ENCODE data around the gene CST9L.

Gene CST9L

GRCh38 chr20:23568320-23568970 is at the start of gene CST9L:
Gene CST9L (minus strand): TSS chr20:23568484. CDS start chr20:23568450, 34 bp downstream.
- no peak for DNase-seq (ENCODE audit: low spot score)

- no peak for DNase-seq (ENCODE audit: low spot score)
Measured at GRCh38 chr20:23614163-23614562, 45.9 kb upstream of the CST9L start.

GRCh38 chr20:23613676-23614075 is 45.4 kb upstream of the CST9L start:
- DNase-seq (ENCODE audit: low spot score), result peak; percentile 47

- peak; percentile 68 for DNase-seq (ENCODE audit: low spot score)
Measured at GRCh38 chr20:23612396-23612795, 44.1 kb upstream of the CST9L start.

GRCh38 chr20:23609486-23610109 is 41.3 kb upstream of the CST9L start:
- DNase-seq (ENCODE audit: low spot score), result no peak

GRCh38 chr20:23608251-23608846 is 40.1 kb upstream of the CST9L start:
- DNase-seq (ENCODE audit: low spot score), result no peak

- DNase-seq (ENCODE audit: low spot score), result no peak
Measured at GRCh38 chr20:23607497-23608245, 39.4 kb upstream of the CST9L start.

GRCh38 chr20:23606652-23607049 is 38.4 kb upstream of the CST9L start:
- peak; percentile 27 for DNase-seq (ENCODE audit: low spot score)

- DNase-seq (ENCODE audit: low spot score), result no peak
Measured at GRCh38 chr20:23605867-23606651, 37.8 kb upstream of the CST9L start, which contains the start of gene CST9. Gene CST9 (minus strand): TSS chr20:23605917. CDS start chr20:23605864, 53 bp downstream.

- no peak for DNase-seq (ENCODE audit: low spot score)
Measured at GRCh38 chr20:23604306-23604705, 36.0 kb upstream of the CST9L start.

GRCh38 chr20:23603321-23603720 is 35.0 kb upstream of the CST9L start:
- DNase-seq (ENCODE audit: low spot score), result no peak

GRCh38 chr20:23602699-23603098 is 34.4 kb upstream of the CST9L start:
- no peak for DNase-seq (ENCODE audit: low spot score)

GRCh38 chr20:23602241-23602640 is 34.0 kb upstream of the CST9L start:
- DNase-seq (ENCODE audit: low spot score), result no peak

- DNase-seq (ENCODE audit: low spot score), result no peak
Measured at GRCh38 chr20:23601715-23602114, 33.4 kb upstream of the CST9L start.

- no peak for DNase-seq (ENCODE audit: low spot score)
Measured at GRCh38 chr20:23598481-23598880, 30.2 kb upstream of the CST9L start.

GRCh38 chr20:23596579-23597250 is 28.4 kb upstream of the CST9L start:
- DNase-seq (ENCODE audit: low spot score), result no peak

- DNase-seq (ENCODE audit: low spot score), result no peak
Measured at GRCh38 chr20:23595941-23596340, 27.7 kb upstream of the CST9L start.

- no peak for DNase-seq (ENCODE audit: low spot score)
Measured at GRCh38 chr20:23588434-23589403, 20.4 kb upstream of the CST9L start.

- no peak for DNase-seq (ENCODE audit: low spot score)
Measured at GRCh38 chr20:23587631-23588030, 19.3 kb upstream of the CST9L start.

All from putamen (tissue), 1 donor.